HepG2 (cell line): ENCODE results near the gene HOXC5. TPM values are rescaled to one million over a fixed set of nuclear protein-coding genes. Genes with fewer than 3 reads are reported as not detected.
A peak's percentile ranks its signal among the peaks of the same experiment; 100 is the strongest.

Source experiments
- HMGXB4 ChIP-seq, 2 experiments: sonication (generic) in 1 of 2; formaldehyde crosslinking in 1 of 2; IDR thresholded peaks; 2 replicates each; pipeline versions ENCODE4 v1.4.0 to v1.6.1; 2018 to 2020; ENCODE audit warnings: missing genetic modification reagents in 2 of 2, borderline replicate concordance in 1 of 2, low read depth in 1 of 2, mild to moderate bottlenecking in 1 of 2, missing biosample characterization in 1 of 2
- HNRNPK ChIP-seq: fragments of 200-400 bp; formaldehyde crosslinking; IDR thresholded peaks from 2 replicates; pipeline ENCODE4 v1.6.1; 2018; ENCODE audit warnings: low read length, low read depth, moderate library complexity, mild to moderate bottlenecking; ENCODE audit not compliant: poor library complexity, severe bottlenecking
- KAT8 ChIP-seq: IDR thresholded peaks from 2 replicates; pipeline ENCODE4 v1.6.1; 2016; ENCODE audit warnings: missing genetic modification reagents, missing compliant biosample characterization
- KDM1A ChIP-seq: IDR thresholded peaks from 2 replicates; pipeline ENCODE4 v1.6.1; 2016; ENCODE audit warnings: missing compliant biosample characterization
- MBNL3 ChIP-seq: fragments of 250-450 bp; sonication (Bioruptor Pico); conservative IDR thresholded peaks from 2 replicates; pipeline ENCODE4 v1.8.0; 2022; ENCODE audit warnings: mild to moderate bottlenecking, inconsistent platforms
- MTF2 ChIP-seq: sonication (generic); formaldehyde crosslinking; IDR thresholded peaks from 2 replicates; pipeline ENCODE4 v1.5.0; 2020; ENCODE audit warnings: missing genetic modification reagents, borderline replicate concordance
- NFIB ChIP-seq: sonication (generic); formaldehyde crosslinking; IDR thresholded peaks from 2 replicates; pipeline ENCODE4 v1.9.0; 2021; ENCODE audit warnings: missing genetic modification reagents, mild to moderate bottlenecking, borderline replicate concordance
- POLR2G ChIP-seq: fragments of 200-400 bp; formaldehyde crosslinking; IDR thresholded peaks from 2 replicates; pipeline ENCODE4 v1.6.1; 2018; ENCODE audit warnings: mild to moderate bottlenecking, low read depth, low read length, moderate library complexity
- PRDM4 ChIP-seq: sonication (generic); formaldehyde crosslinking; IDR thresholded peaks from 2 replicates; pipeline ENCODE4 v1.9.0; 2021; ENCODE audit warnings: missing genetic modification reagents, borderline replicate concordance
- RFX5 ChIP-seq: IDR thresholded peaks from 2 replicates; pipeline ENCODE4 v1.6.1; 2011; ENCODE audit warnings: low read depth, low read length, improper control_type of control experiment
- SIX4 ChIP-seq: sonication (generic); formaldehyde crosslinking; IDR thresholded peaks from 2 replicates; pipeline ENCODE4 v1.4.0; 2020; ENCODE audit warnings: missing genetic modification reagents
- SP2 ChIP-seq: sonication (generic); formaldehyde crosslinking; IDR thresholded peaks from 2 replicates; pipeline ENCODE4 v1.5.1; 2020; ENCODE audit warnings: mild to moderate bottlenecking, missing genetic modification reagents
- ZBTB38 ChIP-seq: sonication (generic); formaldehyde crosslinking; IDR thresholded peaks from 2 replicates; pipeline ENCODE4 v1.5.1; 2020; ENCODE audit warnings: mild to moderate bottlenecking, missing genetic modification reagents
- ZBTB44 ChIP-seq: sonication (generic); formaldehyde crosslinking; IDR thresholded peaks from 2 replicates; pipeline ENCODE4 v1.4.0; 2020; ENCODE audit warnings: missing genetic modification reagents
- ZFY ChIP-seq: sonication (generic); formaldehyde crosslinking; IDR thresholded peaks from 2 replicates; pipeline ENCODE4 v1.4.0; 2020; ENCODE audit warnings: missing genetic modification reagents
- ZKSCAN5 ChIP-seq: sonication (generic); formaldehyde crosslinking; IDR thresholded peaks from 2 replicates; pipeline ENCODE4 v1.5.1; 2020; ENCODE audit warnings: mild to moderate bottlenecking, missing genetic modification reagents
- ZNF280B ChIP-seq: sonication (generic); formaldehyde crosslinking; IDR thresholded peaks from 2 replicates; pipeline ENCODE4 v1.5.0; 2020; ENCODE audit warnings: missing genetic modification reagents, mild to moderate bottlenecking, borderline replicate concordance
- ZNF598 ChIP-seq: sonication (generic); formaldehyde crosslinking; IDR thresholded peaks from 2 replicates; pipeline ENCODE4 v1.5.1; 2020; ENCODE audit warnings: mild to moderate bottlenecking, missing genetic modification reagents, borderline replicate concordance
- ZXDC ChIP-seq: sonication (generic); formaldehyde crosslinking; IDR thresholded peaks from 2 replicates; pipeline ENCODE4 v1.5.0; 2020; ENCODE audit warnings: mild to moderate bottlenecking, missing genetic modification reagents
- polyA plus RNA-seq, 8 experiments: library from polyadenylated mRNA; depleted of rRNA in 3 of 8; stranded (reverse) in 7 of 8; unstranded in 1 of 8; fragments of >200 nt; fragmentation: Illumina TruSeq in 4 of 8; extraction: Trizol in 4 of 8; gene quantifications; 2 replicates each; pipeline versions ENCODE4 v1.2.1 to v1.2.3, GENCODE V29; 2011 to 2016; ENCODE audit warnings: low read depth in 4 of 8, missing spikeins in 1 of 8, mixed read lengths in 1 of 8; ENCODE audit not compliant: insufficient read depth in 1 of 8
- total RNA-seq, 5 experiments: library from RNA; depleted of rRNA; stranded (reverse); fragments of >200 nt; fragmentation: Illumina TruSeq; extraction: Trizol; gene quantifications; 2 replicates each; pipeline ENCODE4 v1.2.3, GENCODE V29; 2016; ENCODE audit warnings: low read depth in 1 of 5

The HOXC5 gene
- total and polyA plus RNA-seq, 2 of the 13 experiments (the other 11 are each of a cell fraction or from before 2014, with no cell fraction given): not detected

GRCh38 chr12:54017878-54018467 lies 14.9 kb upstream of the HOXC5 start (continued):
- TF ChIP-seq ZBTB44 (no peak), ZNF598 (CRISPR knock-in tag) (no peak), MTF2 (CRISPR knock-in tag) (0 out of 2 replicates have a peak, but pooled peaks have one; percentile 55), HNRNPK (peak; percentile 91), HMGXB4 (CRISPR knock-in tag; IDR thresholded peaks at IDR 0.05; ENCODE audit: borderline replicate concordance in 1 of 2, low read depth in 1 of 2) (peak in 1 of 2 experiments; percentile 48; a peak in 1 of 4 replicates), POLR2G (peak; percentile 53; the same call in 1 of the 2 replicates), KAT8 (CRISPR knock-in tag) (peak; percentile 43; the same call in 1 of the 2 replicates), ZXDC (CRISPR knock-in tag) (no peak), RFX5 (no peak), KDM1A (CRISPR knock-in tag) (no peak), SIX4 (CRISPR knock-in tag) (no peak), NFIB (CRISPR knock-in tag) (no peak), ZFY (CRISPR knock-in tag) (peak; percentile 49; the same call in 1 of the 2 replicates), MBNL3 (CRISPR knock-in tag) (no peak), SP2 (CRISPR knock-in tag) (no peak), ZNF280B (0 out of 2 replicates have a peak, but pooled peaks have one; percentile 47), ZBTB38 (CRISPR knock-in tag) (peak; percentile 19; the same call in 1 of the 2 replicates), ZKSCAN5 (CRISPR knock-in tag) (no peak), PRDM4 (CRISPR knock-in tag) (no peak)
